Frontal cortex (tissue), 4 donors: ENCODE results near the gene KAT5. TPM values are rescaled to one million over a fixed set of nuclear protein-coding genes. Genes with fewer than 3 reads are reported as not detected.
"Not testable (repeated sequence)": the region's sequence is repeated elsewhere in the genome, so short reads cannot be mapped to it uniquely, and the experiment has no call there.

Experiments used
- DNase-seq, 2 donors: peaks; one replicate each; pipeline ENCODE4 v3.0.0; 2012; ENCODE audit warnings: low spot score in 2 of 2
- FAIRE-seq: peaks from 2 replicates; lab custom pipeline; 2012; peaks lifted over from hg19 to GRCh38; lab: Jason Lieb, UNC
- small RNA-seq: library from RNA; depleted of rRNA; stranded (forward); fragments of <200 nt; gene quantifications from one replicate; pipeline ENCODE3, GENCODE V24; 2014
- total RNA-seq: library from RNA; depleted of rRNA; stranded (reverse); fragments of >200 nt; gene quantifications from one replicate; pipeline ENCODE4 v1.2.3, GENCODE V29; 2014
- donor health status: control.
- donor health status: control.
- donor health status: control.

KAT5 gene
- total RNA-seq, 1 donor from 2014 or later = 61.1 TPM

- FAIRE-seq = no peak
These were observed 29.1 kb downstream of the KAT5 start for GRCh38 chr11:65741185-65741584.

GRCh38 chr11:65742353-65742752 lies 30.3 kb downstream of the KAT5 start:
- DNase-seq (no peak), FAIRE-seq (no peak)

More at GRCh38 chr11:65741185-65741584, 29.1 kb downstream of the KAT5 start:
- DNase-seq = no peak

- DNase-seq = no peak
- no peak for FAIRE-seq
These were observed 31.6 kb downstream of the KAT5 start for GRCh38 chr11:65743681-65744025.

GRCh38 chr11:65744026-65744698 lies 32.1 kb downstream of the KAT5 start:
- FAIRE-seq = no peak
- no peak for DNase-seq

- DNase-seq (no peak), FAIRE-seq (no peak)
These were observed 32.6 kb downstream of the KAT5 start for GRCh38 chr11:65744699-65745042.

- FAIRE-seq = no peak
- DNase-seq = no peak
These were observed 33.0 kb downstream of the KAT5 start for GRCh38 chr11:65745049-65745448.

GRCh38 chr11:65762169-65762568 lies 50.1 kb downstream of the KAT5 start:
- not testable (repeated sequence) for DNase-seq, FAIRE-seq

- not testable (repeated sequence) for DNase-seq, FAIRE-seq
These were observed 50.8 kb downstream of the KAT5 start for GRCh38 chr11:65762816-65763215.

- FAIRE-seq = no peak
These were observed 52.4 kb downstream of the KAT5 start for GRCh38 chr11:65764434-65764833.

GRCh38 chr11:65766535-65766934 lies 54.5 kb downstream of the KAT5 start:
- DNase-seq (no peak), FAIRE-seq (no peak)

More at GRCh38 chr11:65764434-65764833, 52.4 kb downstream of the KAT5 start:
- no peak for DNase-seq

GRCh38 chr11:65767406-65767805 lies 55.4 kb downstream of the KAT5 start:
- FAIRE-seq (no peak), DNase-seq (no peak)

GRCh38 chr11:65767806-65768205 lies 55.8 kb downstream of the KAT5 start:
- DNase-seq = not testable (repeated sequence)

More at GRCh38 chr11:65767806-65768205, 55.8 kb downstream of the KAT5 start:
- FAIRE-seq = not testable (repeated sequence)

Small RNA genes lying within 50 kb of the gene (small RNA-seq; reads per million reads assigned to genes)
- gene RN7SL309P = not detected

Other genes with a start within 250 kb of the KAT5 start
- gene MALAT1, start 213.2 kb upstream of the KAT5 start, total RNA-seq = 6,549 TPM
- 39.1 TPM for gene SCYL1, start 187.2 kb upstream of the KAT5 start, total RNA-seq
- 17.5 TPM for gene LTBP3, start 153.9 kb upstream of the KAT5 start, total RNA-seq
- gene ZNRD2, start 141.8 kb upstream of the KAT5 start, total RNA-seq = 15.9 TPM
- gene FAM89B, start 139.7 kb upstream of the KAT5 start, total RNA-seq = 19.6 TPM
- gene EHBP1L1, start 136.2 kb upstream of the KAT5 start, total RNA-seq = 8.6 TPM
- gene KCNK7, start 116.5 kb upstream of the KAT5 start, total RNA-seq = not detected
- gene MAP3K11, start 98.0 kb upstream of the KAT5 start, total RNA-seq = 6.9 TPM
- 7.7 TPM for gene PCNX3, start 96.5 kb upstream of the KAT5 start, total RNA-seq
- 3.7 TPM for gene SIPA1, start 74.2 kb upstream of the KAT5 start, total RNA-seq
- 16.3 TPM for gene RELA, start 49.3 kb upstream of the KAT5 start, total RNA-seq
- 9.4 TPM for gene RNASEH2C, start 8.5 kb downstream of the KAT5 start, total RNA-seq
- 4.1 TPM for gene AP5B1, start 68.7 kb downstream of the KAT5 start, total RNA-seq
- under 0.01 TPM for gene OVOL1, start 74.8 kb downstream of the KAT5 start, total RNA-seq
- gene SNX32, start 121.7 kb downstream of the KAT5 start, total RNA-seq = 6.1 TPM
- gene CFL1, start 145.9 kb downstream of the KAT5 start, total RNA-seq = 613 TPM
- 42.8 TPM for gene MUS81, start 148.2 kb downstream of the KAT5 start, total RNA-seq
- 13.0 TPM for gene EFEMP2, start 160.5 kb downstream of the KAT5 start, total RNA-seq
- not detected for gene CTSW, start 167.6 kb downstream of the KAT5 start, total RNA-seq
- gene FIBP, start 176.2 kb downstream of the KAT5 start, total RNA-seq = 154 TPM
- 12.2 TPM for gene CCDC85B, start 178.4 kb downstream of the KAT5 start, total RNA-seq
- gene FOSL1, start 188.1 kb downstream of the KAT5 start, total RNA-seq = not detected
- 11.8 TPM for gene C11orf68, start 206.8 kb downstream of the KAT5 start, total RNA-seq
- 113 TPM for gene DRAP1, start 207.2 kb downstream of the KAT5 start, total RNA-seq
- not detected for gene TSGA10IP, start 233.2 kb downstream of the KAT5 start, total RNA-seq
- gene SART1, start 249.5 kb downstream of the KAT5 start, total RNA-seq = 44.8 TPM